K562 (cell line): ENCODE measurements around the gene CDH3. TPM values are rescaled to one million over a fixed set of nuclear protein-coding genes. Genes with fewer than 3 reads are reported as not detected.

ENCODE experiments used
- ATAC-seq: fragments of 200-7000 bp; cut with Tn5 transposase; 3 replicates; pipeline ENCODE4 v1.9.1; 2020; ENCODE audit warnings: moderate library complexity
- BruUV-seq: library from RNA; stranded (reverse); fragments of 400-500 nt; replicated peaks from 2 replicates; lab custom pipeline; 2021; lab: Mats Ljungman, UMichigan
- CTCF ChIA-PET: fragments of 300-600 bp; formaldehyde crosslinking; extraction: SDS; loops from one replicate; lab custom pipeline; 2021; ENCODE audit warnings: low intra/inter-chr PET ratio; lab: Yijun Ruan, JAX
- POLR2A ChIA-PET: fragments of 300-600, 350-650 bp; sonication (Branson Sonifier 250); formaldehyde crosslinking; extraction: SDS; loops from one replicate; lab custom pipeline; 2021; ENCODE audit warnings: antibody characterized with exemption, inconsistent platforms; lab: Yijun Ruan, JAX
- DNase-seq, 4 experiments: peaks; one replicate each; pipeline versions ENCODE4 v3.0.0 to v3.0.0-alpha.2; 2011 to 2018; ENCODE audit warnings: low spot score in 3 of 4, mixed read lengths in 3 of 4; ENCODE audit errors: extremely low read depth in 1 of 4
- FAIRE-seq: peaks from 2 replicates; lab custom pipeline; 2011; peaks lifted over from hg19 to GRCh38; lab: Jason Lieb, UNC
- H2AFZ ChIP-seq: 2 replicates; pipeline ENCODE4 v1.6.0; 2011; ENCODE audit warnings: low read depth, low read length, control low read depth, inconsistent platforms
- H3K27ac ChIP-seq: fragments of 200-600 bp; 3 replicates; pipeline ENCODE4 v1.8.0; 2011; ENCODE audit warnings: low read depth, mild to moderate bottlenecking, control low read depth, inconsistent platforms, low read length, moderate library complexity, mixed read lengths; ENCODE audit errors: extremely low read depth
- H3K27me3 ChIP-seq, 2 experiments: fragments of 300-600 bp in 1 of 2; 2 replicates in 1 of 2; 3 replicates in 1 of 2; pipeline versions ENCODE4 v1.6.0 to v1.8.0; 2011; ENCODE audit warnings: inconsistent platforms in 2 of 2, low read length in 2 of 2, mild to moderate bottlenecking in 1 of 2, mixed read lengths in 1 of 2, moderate library complexity in 1 of 2; ENCODE audit not compliant: control insufficient read depth in 2 of 2, insufficient read depth in 2 of 2
- H3K36me3 ChIP-seq: fragments of 300-600 bp; 3 replicates; pipeline ENCODE4 v1.8.0; 2011; ENCODE audit warnings: mild to moderate bottlenecking, low read length, inconsistent platforms; ENCODE audit not compliant: control insufficient read depth, insufficient read depth
- H3K4me1 ChIP-seq, 2 experiments: fragments of 200-600 bp in 1 of 2; replicated peaks in 1 of 2; 2 replicates in 1 of 2; 3 replicates in 1 of 2; pipeline versions ENCODE4 v1.5.1 to v1.8.0; 2011; ENCODE audit warnings: inconsistent platforms in 2 of 2, low read length in 2 of 2, mild to moderate bottlenecking in 1 of 2, mixed read lengths in 1 of 2, moderate library complexity in 1 of 2; ENCODE audit not compliant: control insufficient read depth in 2 of 2, insufficient read depth in 2 of 2
- H3K4me2 ChIP-seq: 2 replicates; pipeline ENCODE4 v1.6.1; 2011; ENCODE audit warnings: low read length, control low read depth, inconsistent platforms, mixed read lengths; ENCODE audit not compliant: insufficient read depth
- H3K4me3 ChIP-seq: fragments of 200-600 bp; sonication (generic), shearing (Covaris generic); 2 replicates; pipeline ENCODE4 v1.5.1; 2016; ENCODE audit warnings: control low read depth, inconsistent platforms
- H3K79me2 ChIP-seq: fragments of 200-600 bp; 3 replicates; pipeline ENCODE4 v1.8.0; 2011; ENCODE audit warnings: low read length, inconsistent platforms; ENCODE audit not compliant: control insufficient read depth, insufficient read depth
- H3K9ac ChIP-seq, 2 experiments: 2 replicates each; pipeline versions ENCODE4 v1.6.0 to v1.6.1; 2011; ENCODE audit warnings: low read depth in 2 of 2, low read length in 2 of 2, control low read depth in 1 of 2, inconsistent platforms in 1 of 2, mild to moderate bottlenecking in 1 of 2, mixed read lengths in 1 of 2; ENCODE audit not compliant: insufficient read depth in 1 of 2
- H3K9me1 ChIP-seq: one replicate; pipeline ENCODE4 v1.6.0; 2011; ENCODE audit warnings: inconsistent platforms, mild to moderate bottlenecking, low read length, moderate library complexity; ENCODE audit not compliant: control insufficient read depth, insufficient read depth
- H3K9me3 ChIP-seq: replicated peaks from 2 replicates; pipeline ENCODE4 v1.5.1; 2011; ENCODE audit warnings: low read depth, low read length, inconsistent platforms; ENCODE audit not compliant: control insufficient read depth, insufficient read depth
- H4K20me1 ChIP-seq: replicated peaks from 2 replicates; pipeline ENCODE4 v1.6.1; 2011; ENCODE audit warnings: low read length, inconsistent platforms, mixed read lengths; ENCODE audit not compliant: control insufficient read depth, insufficient read depth
- CEBPB ChIP-seq: fragments of 450-650 bp; IDR thresholded peaks from 2 replicates; pipeline ENCODE4 v1.6.1; 2016; ENCODE audit warnings: missing genetic modification characterization, missing compliant biosample characterization
- CEBPG ChIP-seq, 3 experiments: fragments of 200-800 bp in 1 of 3; sonication (Bioruptor generic) in 1 of 3; sonication (generic) in 1 of 3; formaldehyde crosslinking in 1 of 3; IDR thresholded peaks in 2 of 3; conservative IDR thresholded peaks in 1 of 3; 2 replicates each; pipeline versions ENCODE4 v1.6.1 to v1.8.0; 2016 to 2022; ENCODE audit warnings: missing compliant biosample characterization in 2 of 3, missing genetic modification characterization in 2 of 3, mild to moderate bottlenecking in 1 of 3, missing genetic modification reagents in 1 of 3
- TFAM ChIP-seq: fragments of 250-450 bp; sonication (Bioruptor Pico); conservative IDR thresholded peaks from 2 replicates; pipeline ENCODE4 v1.5.0; 2021; ENCODE audit warnings: mild to moderate bottlenecking, moderate library complexity
- ZHX1 ChIP-seq: fragments of 150-350 bp; conservative IDR thresholded peaks from 2 replicates; pipeline ENCODE4 v1.6.1; 2014; ENCODE audit warnings: low read length
- ZNF124 ChIP-seq: sonication (generic); formaldehyde crosslinking; IDR thresholded peaks from 2 replicates; pipeline ENCODE4 v1.8.1; 2022; ENCODE audit warnings: missing genetic modification reagents
- ZNF134 ChIP-seq: fragments of 250-450 bp; sonication (Bioruptor Pico); conservative IDR thresholded peaks from 2 replicates; pipeline ENCODE4 v1.4.0; 2020
- WGBS: fragments of 100-300 bp; shearing (Covaris generic); methylation state at CpG from one replicate; pipeline ENCODE4 v1.1.6; 2016; ENCODE audit warnings: low coverage, mixed read lengths; ENCODE audit not compliant: insufficient coverage; ENCODE audit errors: missing lambda C conversion rate; 5-methylcytosine and 5-hydroxymethylcytosine counted together
- in situ Hi-C: fragments of 300-500 bp; cut with MboI; formaldehyde crosslinking; loops from 4 replicates; pipeline ENCODE4 v1.15.0; 2018; ENCODE audit warnings: inconsistent platforms, mixed read lengths
- intact Hi-C: fragments of 100-400 bp; cut with micrococcal nuclease; formaldehyde crosslinking; loops from 2 replicates; pipeline ENCODE4 v1.14.2; 2022
- polyA plus RNA-seq, 8 experiments: library from polyadenylated mRNA; depleted of rRNA in 4 of 8; stranded (reverse) in 5 of 8; unstranded in 3 of 8; fragments of >200 nt; fragmentation: Nextera tagmentation in 2 of 8; fragmentation: Illumina TruSeq in 1 of 8; extraction: Ambion mirVana in 2 of 8; extraction: Trizol in 1 of 8; gene quantifications; 2 replicates each; pipeline versions ENCODE4 v1.2.1 to v1.2.3, GENCODE V29; 2011 to 2014; ENCODE audit warnings: inconsistent platforms in 1 of 8, missing spikeins in 1 of 8
- total RNA-seq, 7 experiments: library from RNA; depleted of rRNA in 6 of 7; stranded (reverse); fragments of >200 nt in 6 of 7; fragmentation: Illumina TruSeq in 2 of 7; extraction: Trizol in 2 of 7; gene quantifications; 2 replicates each; pipeline versions ENCODE4 v1.2.1 to v1.2.3, GENCODE V29; 2011 to 2021; ENCODE audit warnings: low replicate concordance in 1 of 7

Gene CDH3
- total and polyA plus RNA-seq, 9 of the 15 experiments (the other 6 are each of a cell fraction or from before 2014, with no cell fraction given): 0.06 to 0.09 TPM; not detected in 7

- TF ChIP-seq ZNF134 (CRISPR knock-in tag): no peak
- no peak for TF ChIP-seq TFAM
- TF ChIP-seq ZHX1: no peak
- no peak for TF ChIP-seq ZNF124 (CRISPR knock-in tag)
- no peak for TF ChIP-seq CEBPG (CRISPR knock-in tag; IDR thresholded peaks at IDR 0.05)
- TF ChIP-seq CEBPG (tag; conservative IDR thresholded peaks at IDR 0.05 in 1 of 2, IDR thresholded peaks at IDR 0.05 in 1 of 2): peak in 1 of 2 experiments; percentile 38; a peak in 1 of 4 replicates
- peak; percentile 64; the same call in 1 of the 2 replicates for TF ChIP-seq CEBPB (tag)
- no peak for DNase-seq
- no TSS peak for BruUV-seq
- ATAC-seq: no peak
- Histone ChIP-seq H3K36me3 (no peaks in the 10 kb centered on the region), H3K27ac (no peak overlapping the region), H3K9ac (no peak overlapping the region), H3K9me1 (no peaks in the 10 kb centered on the region), H3K9me3 (no peaks in the 10 kb centered on the region; the same call in 1 of the 2 replicates), H3K4me2 (no peak overlapping the region), H3K4me1 (no peaks in the 10 kb centered on the region), H3K4me3 (no peak overlapping the region), H4K20me1 (no peaks in the 10 kb centered on the region), H3K79me2 (no peaks in the 10 kb centered on the region), H3K27me3 (peaks cover 6 to 14% of the 10 kb centered on the region in 2 experiments; a peak in 3 of 5 replicates), H2AFZ (no peak overlapping the region)
- WGBS: 2% methylated on average over 6 of the region's 6 CpGs
- ChIA-PET CTCF (no interaction called here), POLR2A (interaction anchor here (0.9 kb wide), 1 partner anchor 32 kb away, joined by 3 read pairs; no protein-coding TSS in a partner anchor)
- intact Hi-C loops: loop anchor here (10.0 kb wide), 1 partner anchor 209 kb away; no protein-coding TSS in a partner anchor
- in situ Hi-C loops: no loop called here
- FAIRE-seq: no peak
These were observed 48.8 kb upstream of the CDH3 start for GRCh38 chr16:68596266-68596665.
